ENCODE results near the gene TMEM178A.

GRCh38 chr2:39688181-39688580, 22.5 kb downstream of the TMEM178A start:
- TF ChIP-seq EZH2 (IDR thresholded peaks at IDR 0.05; ENCODE audit: insufficient read depth, poor library complexity, severe bottlenecking) (no peak), EZH2phosphoT487 (IDR thresholded peaks at IDR 0.05; ENCODE audit: insufficient read depth, low read depth) (no peak)

Measured in GM23248 (cell line).